ENCODE data around the gene RAB11FIP4. TPM values are rescaled to one million over a fixed set of nuclear protein-coding genes. Genes with fewer than 3 reads are reported as not detected.

The RAB11FIP4 gene
- total RNA-seq, 1 experiment from 2014 or later = 15.1 TPM

GRCh38 chr17:31371511-31372097, 19.9 kb upstream of the RAB11FIP4 start:
- no peak for DNase-seq (ENCODE audit: low read depth, low spot score)
- ChIA-PET RAD21 (ENCODE audit: low non-redundant PET in 1 of 2, low total read pairs in 2 of 2, uncharacterized antibody in 2 of 2, unreplicated experiment in 2 of 2) (no interaction called here), CTCF (interaction anchor here (2.0 kb wide), 1 partner anchor 146 kb away, joined by 5 read pairs; no protein-coding TSS in a partner anchor), POLR2A (no interaction called here)
- Histone ChIP-seq H3K4me3 (replicated peaks in 1 of 2; ENCODE audit: low read depth in 1 of 2, low read length in 2 of 2) (no peak overlapping the region), H3K9me3 (ENCODE audit: control insufficient read depth in 1 of 2, insufficient read depth in 1 of 2, low read depth in 1 of 2, low read length in 2 of 2) (no peaks in the 10 kb centered on the region), H4K20me1 (ENCODE audit: insufficient read depth) (no peaks in the 10 kb centered on the region), H3K9ac (ENCODE audit: low read length) (no peak overlapping the region), H3K79me2 (ENCODE audit: insufficient read depth, low read length) (no peaks in the 10 kb centered on the region), H3K27ac (ENCODE audit: low read depth, low read length) (no peak overlapping the region), H3K4me2 (ENCODE audit: low read length) (no peak overlapping the region), H3K36me3 (ENCODE audit: control insufficient read depth in 1 of 2, insufficient read depth in 2 of 2, low read length in 2 of 2) (peaks cover 0 to 9% of the 10 kb centered on the region in 2 experiments; a peak in 1 of 4 replicates), H3K4me1 (ENCODE audit: control insufficient read depth in 1 of 2, insufficient read depth in 2 of 2, low read length in 2 of 2) (no peaks in the 10 kb centered on the region), H3K9me2 (ENCODE audit: insufficient read depth) (no peaks in the 10 kb centered on the region), H2AFZ (ENCODE audit: low read depth, low read length, poor library complexity, severe bottlenecking) (no peak overlapping the region), H3K27me3 (ENCODE audit: insufficient read depth, low read length) (no peaks in the 10 kb centered on the region)
- intact Hi-C loops (cut with micrococcal nuclease) = no loop called here
- TF ChIP-seq ZFX (IDR thresholded peaks at IDR 0.05) = no peak
- no peak for TF ChIP-seq FOSL1 (IDR thresholded peaks at IDR 0.05; ENCODE audit: low read depth)
- no peak for TF ChIP-seq POLR2AphosphoS5 (IDR thresholded peaks at IDR 0.05; ENCODE audit: low read depth, low read length)
- TF ChIP-seq ZNF274 (IDR thresholded peaks at IDR 0.05; ENCODE audit: low read depth, low read length) = no peak
- no peak for ATAC-seq
- BruUV-seq (replicated peaks) = no TSS peak

- H3K4me2 ChIP-seq (ENCODE audit: low read length) = no peak overlapping the region
These were observed 18.1 kb upstream of the RAB11FIP4 start for GRCh38 chr17:31373150-31374093.

More at GRCh38 chr17:31373150-31374093, 18.1 kb upstream of the RAB11FIP4 start:
- peak; percentile 8 for DNase-seq (ENCODE audit: low read depth, low spot score)
- peak; percentile 84 for ATAC-seq
- POLR2A ChIA-PET = no interaction called here
- no peaks in the 10 kb centered on the region for H3K4me1 ChIP-seq (ENCODE audit: control insufficient read depth in 1 of 2, insufficient read depth in 2 of 2, low read length in 2 of 2)
- no TSS peak for BruUV-seq (replicated peaks)
- H2AFZ ChIP-seq (ENCODE audit: low read depth, low read length, poor library complexity, severe bottlenecking) = no peak overlapping the region
- RAD21 ChIA-PET (ENCODE audit: low non-redundant PET in 1 of 2, low total read pairs in 2 of 2, uncharacterized antibody in 2 of 2, unreplicated experiment in 2 of 2) = no interaction called here
- no peak for TF ChIP-seq SRF (IDR thresholded peaks at IDR 0.05; ENCODE audit: low read depth)
- TF ChIP-seq CTCF (IDR thresholded peaks at IDR 0.05 in 2 of 3, conservative IDR thresholded peaks at IDR 0.05 in 1 of 3; ENCODE audit: borderline replicate concordance in 1 of 3, insufficient read depth in 1 of 3, low read depth in 2 of 3, low read length in 2 of 3) = peak; percentile 45 to 66 (median 55); a peak in 5 of 6 replicates
- peak; percentile 64 for TF ChIP-seq RAD21 (IDR thresholded peaks at IDR 0.05; ENCODE audit: low read depth)
- TF ChIP-seq CBX3 (IDR thresholded peaks at IDR 0.05; ENCODE audit: low read depth) = no peak
- H3K4me3 ChIP-seq (replicated peaks in 1 of 2; ENCODE audit: low read depth in 1 of 2, low read length in 2 of 2) = no peak overlapping the region
- H3K36me3 ChIP-seq (ENCODE audit: control insufficient read depth in 1 of 2, insufficient read depth in 2 of 2, low read length in 2 of 2) = peaks cover 0 to 9% of the 10 kb centered on the region in 2 experiments; a peak in 1 of 4 replicates
- CTCF ChIA-PET = interaction anchor here (1.0 to 2.0 kb wide), 5 partner anchors 7 to 144 kb away, joined by 3 to 5 read pairs (median 4); no protein-coding TSS in a partner anchor
- no peaks in the 10 kb centered on the region for H3K27me3 ChIP-seq (ENCODE audit: insufficient read depth, low read length)
- H3K27ac ChIP-seq (ENCODE audit: low read depth, low read length) = no peak overlapping the region
- H3K9me2 ChIP-seq (ENCODE audit: insufficient read depth) = no peaks in the 10 kb centered on the region
- intact Hi-C loops (cut with micrococcal nuclease) = loop anchor here (1.0 kb wide), 1 partner anchor 361 kb away; no protein-coding TSS in a partner anchor
- H3K9me3 ChIP-seq (ENCODE audit: control insufficient read depth in 1 of 2, insufficient read depth in 1 of 2, low read depth in 1 of 2, low read length in 2 of 2) = no peaks in the 10 kb centered on the region
- H3K9ac ChIP-seq (ENCODE audit: low read length) = no peak overlapping the region
- no peaks in the 10 kb centered on the region for H3K79me2 ChIP-seq (ENCODE audit: insufficient read depth, low read length)
- H4K20me1 ChIP-seq (ENCODE audit: insufficient read depth) = no peaks in the 10 kb centered on the region

Measured in HCT116 (cell line).